Measurements from ENCODE around the gene EIF3K. TPM values are rescaled to one million over a fixed set of nuclear protein-coding genes. Genes with fewer than 3 reads are reported as not detected.

The EIF3K gene
- total and polyA plus RNA-seq, 2 of the 8 experiments (the other 6 are each of a cell fraction or from before 2014, with no cell fraction given): 329 to 937 TPM

- no peak for TF ChIP-seq SIRT6 (IDR thresholded peaks at IDR 0.05; ENCODE audit: low read length)
- TF ChIP-seq EP300 (IDR thresholded peaks at IDR 0.05; ENCODE audit: borderline replicate concordance in 1 of 2, low read depth in 2 of 2, low read length in 2 of 2): no peak
- no peak for TF ChIP-seq TAF1 (IDR thresholded peaks at IDR 0.05; ENCODE audit: low read depth, low read length)
- TF ChIP-seq POLR2A (IDR thresholded peaks at IDR 0.05; ENCODE audit: control extremely low read depth in 1 of 2, low read depth in 2 of 2, low read length in 2 of 2): 0 out of 3 replicates have a peak, but pooled peaks of 1 of the 2 experiments have one; percentile 1
- POLR2A ChIA-PET (ENCODE audit: partially characterized antibody): interaction anchor here (2.5 to 21.5 kb wide), 4 partner anchors 9 to 28 kb away, joined by 16 to 495 read pairs (median 197); partner anchors contain the start of gene ACTN4
- H4K20me1 ChIP-seq (replicated peaks in 1 of 2; ENCODE audit: control insufficient read depth in 1 of 2, insufficient read depth in 2 of 2, low read length in 2 of 2): peaks cover 22 to 45% of the 10 kb centered on the region in 2 experiments
Observed at GRCh38 chr19:38657633-38658222, 38.7 kb downstream of the EIF3K start.

More at GRCh38 chr19:38657633-38658222, 38.7 kb downstream of the EIF3K start:
- Histone ChIP-seq H3K4me1 (replicated peaks in 1 of 4; ENCODE audit: control insufficient read depth in 3 of 4, insufficient read depth in 4 of 4, low read length in 3 of 4) (peaks cover 16 to 34% (median 25%) of the 10 kb centered on the region in 4 experiments), H3K4me2 (ENCODE audit: insufficient read depth in 1 of 2, low read depth in 2 of 2, low read length in 2 of 2) (peak overlapping the region in 1 of 2 experiments; percentile 31; a peak in 1 of 4 replicates), H2BK20ac (ENCODE audit: low read length) (no peak overlapping the region), H3K14ac (ENCODE audit: insufficient read length) (no peak overlapping the region), H2AK5ac (ENCODE audit: low read depth, low read length) (peak overlapping the region; percentile 53; the same call in 1 of the 2 replicates), H3K4me3 (ENCODE audit: extremely low read depth in 1 of 4, insufficient read depth in 2 of 4, low read depth in 3 of 4, low read length in 4 of 4) (no peak overlapping the region), H3K79me1 (ENCODE audit: low read depth, low read length) (peaks cover 21% of the 10 kb centered on the region), H3K27ac (ENCODE audit: low read depth, low read length) (peak overlapping the region; percentile 13; the same call in 1 of the 2 replicates), H2BK15ac (ENCODE audit: low read length) (no peak overlapping the region), H4K5ac (ENCODE audit: insufficient read length, low read depth, low read length) (no peak overlapping the region), H3K9ac (replicated peaks in 1 of 4; ENCODE audit: extremely low read depth in 1 of 4, low read depth in 3 of 4, low read length in 3 of 4) (peak overlapping the region in 1 of 4 experiments; percentile 53; a peak in 3 of 7 replicates), H2AFZ (ENCODE audit: low read length) (no peak overlapping the region), H4K8ac (ENCODE audit: extremely low read depth, insufficient read depth, low read length) (no peak overlapping the region), H3K23ac (ENCODE audit: insufficient read length) (no peak overlapping the region), H2BK5ac (ENCODE audit: low read depth, low read length) (no peak overlapping the region), H3K79me2 (ENCODE audit: control insufficient read depth in 1 of 2, insufficient read depth in 2 of 2, low read length in 2 of 2) (peaks cover 32 to 97% of the 10 kb centered on the region in 2 experiments), H2BK120ac (replicated peaks; ENCODE audit: low read depth, low read length) (no peak overlapping the region), H3K4ac (replicated peaks; ENCODE audit: insufficient read length, low read depth, low read length) (no peak overlapping the region), H3K56ac (replicated peaks; ENCODE audit: insufficient read length, low read depth, low read length) (no peak overlapping the region), H2BK12ac (ENCODE audit: low read depth, low read length) (no peak overlapping the region), H4K91ac (replicated peaks; ENCODE audit: insufficient read length, low read length) (no peak overlapping the region), H3K27me3 (replicated peaks in 1 of 4; ENCODE audit: control insufficient read depth in 3 of 4, extremely low read depth in 1 of 4, insufficient read depth in 3 of 4, low read length in 3 of 4) (no peaks in the 10 kb centered on the region), H3K18ac (ENCODE audit: extremely low read depth, low read length) (no peak overlapping the region), H3K9me3 (ENCODE audit: insufficient read depth in 2 of 2, low read depth in 1 of 2, low read length in 1 of 2) (no peaks in the 10 kb centered on the region), H3K36me3 (ENCODE audit: control insufficient read depth in 2 of 4, insufficient read depth in 4 of 4, low read length in 3 of 4) (peaks cover 0 to 4% (median 0%) of the 10 kb centered on the region in 4 experiments; a peak in 2 of 8 replicates), H3K23me2 (ENCODE audit: low read depth, low read length) (no peaks in the 10 kb centered on the region)
- DNase-seq (ENCODE audit: low read depth in 1 of 2, low spot score in 2 of 2) (no peak), FAIRE-seq (no peak)
- WGBS, 2 experiments (ENCODE audit: extremely low coverage in 1 of 2, insufficient coverage in 1 of 2, insufficient read length in 1 of 2, insufficient replicate concordance in 2 of 2, low coverage in 1 of 2, low lambda C conversion rate in 2 of 2, missing lambda C conversion rate in 1 of 2): 85% methylated on average over 8 of the region's 8 CpGs; no CpG with 5 or more reads in 1 of the 2 experiments
- CTCF ChIA-PET (ENCODE audit: partially characterized antibody): interaction anchor here (0.6 to 2.6 kb wide), 5 partner anchors 10 to 65 kb away, joined by 3 to 8 read pairs (median 6); partner anchors contain the start of gene ACTN4

Data from H1 (cell line).